ENCODE results near the gene NRXN2.

NRXN2 gene

GRCh38 chr11:64695548-64695947, 27.4 kb downstream of the NRXN2 start:
- no CpG with 5 or more reads among the region's 5 CpGs for WGBS, 2 donors (ENCODE audit: extremely low coverage in 2 of 2, insufficient read length in 2 of 2, insufficient replicate concordance in 1 of 2)
- Histone ChIP-seq H3K4me1 (ENCODE audit: control insufficient read depth in 2 of 2, insufficient read depth in 1 of 2, low read depth in 1 of 2, low read length in 2 of 2) (peaks cover 9 to 16% of the 10 kb centered on the region in 2 donors), H3K79me1 (ENCODE audit: low read depth, low read length) (no peaks in the 10 kb centered on the region), H3K4ac (ENCODE audit: low read length) (no peak overlapping the region), H3K9ac (ENCODE audit: low read depth, low read length, poor library complexity) (no peak overlapping the region), H2BK120ac (ENCODE audit: low read depth, low read length) (no peak overlapping the region), H2AFZ (ENCODE audit: low read length) (no peak overlapping the region), H3K27ac (replicated peaks; ENCODE audit: low read length) (no peak overlapping the region), H2BK15ac (ENCODE audit: low read length) (no peak overlapping the region), H2BK5ac (ENCODE audit: low read length) (no peak overlapping the region), H2BK12ac (ENCODE audit: low read length) (no peak overlapping the region), H3K14ac (ENCODE audit: low read length) (peak overlapping the region; percentile 65), H3K9me3 (replicated peaks in 1 of 2; ENCODE audit: control insufficient read depth in 2 of 2, insufficient read depth in 1 of 2, low read depth in 1 of 2, low read length in 2 of 2) (no peaks in the 10 kb centered on the region), H2AK5ac (ENCODE audit: low read depth, low read length) (no peak overlapping the region), H3K18ac (ENCODE audit: low read length) (peak overlapping the region; percentile 89), H3K27me3 (ENCODE audit: control insufficient read depth in 3 of 3, insufficient read depth in 3 of 3, low read depth in 1 of 3, low read length in 3 of 3) (no peaks in the 10 kb centered on the region), H3K36me3 (replicated peaks in 1 of 2; ENCODE audit: control insufficient read depth in 2 of 2, insufficient read depth in 2 of 2, low read length in 2 of 2) (no peaks in the 10 kb centered on the region), H3K4me3 (ENCODE audit: low read length in 2 of 2) (no peak overlapping the region), H4K91ac (ENCODE audit: low read depth, low read length, poor library complexity) (no peak overlapping the region), H3K4me2 (ENCODE audit: insufficient read depth, low read length, poor library complexity, severe bottlenecking) (no peak overlapping the region), H3K23ac (ENCODE audit: low read depth, low read length, poor library complexity) (no peak overlapping the region), H4K8ac (ENCODE audit: low read depth, low read length) (no peak overlapping the region)
- no peak for DNase-seq (ENCODE audit: low spot score)

GRCh38 chr11:64694821-64695365, 28.1 kb downstream of the NRXN2 start:
- H3K14ac ChIP-seq (ENCODE audit: low read length), result no peak overlapping the region
- H3K27me3 ChIP-seq (ENCODE audit: control insufficient read depth in 3 of 3, insufficient read depth in 3 of 3, low read depth in 1 of 3, low read length in 3 of 3), result no peaks in the 10 kb centered on the region
- H3K9ac ChIP-seq (ENCODE audit: low read depth, low read length, poor library complexity), result no peak overlapping the region
- H3K79me1 ChIP-seq (ENCODE audit: low read depth, low read length), result no peaks in the 10 kb centered on the region
- peaks cover 9 to 17% of the 10 kb centered on the region in 2 donors for H3K4me1 ChIP-seq (ENCODE audit: control insufficient read depth in 2 of 2, insufficient read depth in 1 of 2, low read depth in 1 of 2, low read length in 2 of 2)
- no peaks in the 10 kb centered on the region for H3K9me3 ChIP-seq (replicated peaks in 1 of 2; ENCODE audit: control insufficient read depth in 2 of 2, insufficient read depth in 1 of 2, low read depth in 1 of 2, low read length in 2 of 2)
- H3K4me2 ChIP-seq (ENCODE audit: insufficient read depth, low read length, poor library complexity, severe bottlenecking), result no peak overlapping the region
- no CpG with 5 or more reads among the region's 5 CpGs for WGBS, 2 donors (ENCODE audit: extremely low coverage in 2 of 2, insufficient read length in 2 of 2, insufficient replicate concordance in 1 of 2)
- H3K27ac ChIP-seq (replicated peaks; ENCODE audit: low read length), result no peak overlapping the region
- H3K4ac ChIP-seq (ENCODE audit: low read length), result no peak overlapping the region
- no peak overlapping the region for H2BK15ac ChIP-seq (ENCODE audit: low read length)
- peak overlapping the region; percentile 57 for H2AK5ac ChIP-seq (ENCODE audit: low read depth, low read length)
- H2BK120ac ChIP-seq (ENCODE audit: low read depth, low read length), result no peak overlapping the region
- no peak overlapping the region for H2BK5ac ChIP-seq (ENCODE audit: low read length)
- H4K8ac ChIP-seq (ENCODE audit: low read depth, low read length), result no peak overlapping the region
- H3K4me3 ChIP-seq (ENCODE audit: low read length in 2 of 2), result no peak overlapping the region
- H2BK12ac ChIP-seq (ENCODE audit: low read length), result no peak overlapping the region
- H2AFZ ChIP-seq (ENCODE audit: low read length), result peak overlapping the region; percentile 70
- no peak for DNase-seq (ENCODE audit: low spot score)
- H3K23ac ChIP-seq (ENCODE audit: low read depth, low read length, poor library complexity), result no peak overlapping the region
- peak overlapping the region; percentile 40 for H4K91ac ChIP-seq (ENCODE audit: low read depth, low read length, poor library complexity)
- H3K18ac ChIP-seq (ENCODE audit: low read length), result peak overlapping the region; percentile 89
- H3K36me3 ChIP-seq (replicated peaks in 1 of 2; ENCODE audit: control insufficient read depth in 2 of 2, insufficient read depth in 2 of 2, low read length in 2 of 2), result no peaks in the 10 kb centered on the region

GRCh38 chr11:64694026-64694755, 28.8 kb downstream of the NRXN2 start:
- Histone ChIP-seq H3K4me2 (ENCODE audit: insufficient read depth, low read length, poor library complexity, severe bottlenecking) (no peak overlapping the region), H2BK12ac (ENCODE audit: low read length) (no peak overlapping the region), H3K36me3 (replicated peaks in 1 of 2; ENCODE audit: control insufficient read depth in 2 of 2, insufficient read depth in 2 of 2, low read length in 2 of 2) (no peaks in the 10 kb centered on the region), H3K9me3 (replicated peaks in 1 of 2; ENCODE audit: control insufficient read depth in 2 of 2, insufficient read depth in 1 of 2, low read depth in 1 of 2, low read length in 2 of 2) (no peaks in the 10 kb centered on the region), H2AFZ (ENCODE audit: low read length) (peak overlapping the region; percentile 70), H2BK15ac (ENCODE audit: low read length) (no peak overlapping the region), H2AK5ac (ENCODE audit: low read depth, low read length) (no peak overlapping the region), H3K14ac (ENCODE audit: low read length) (no peak overlapping the region), H3K27ac (replicated peaks; ENCODE audit: low read length) (no peak overlapping the region), H2BK120ac (ENCODE audit: low read depth, low read length) (no peak overlapping the region), H3K4me3 (ENCODE audit: low read length in 2 of 2) (no peak overlapping the region), H3K9ac (ENCODE audit: low read depth, low read length, poor library complexity) (no peak overlapping the region), H3K23ac (ENCODE audit: low read depth, low read length, poor library complexity) (no peak overlapping the region), H3K27me3 (ENCODE audit: control insufficient read depth in 3 of 3, insufficient read depth in 3 of 3, low read depth in 1 of 3, low read length in 3 of 3) (no peaks in the 10 kb centered on the region), H3K4ac (ENCODE audit: low read length) (no peak overlapping the region), H3K4me1 (ENCODE audit: control insufficient read depth in 2 of 2, insufficient read depth in 1 of 2, low read depth in 1 of 2, low read length in 2 of 2) (peaks cover 9 to 17% of the 10 kb centered on the region in 2 donors), H2BK5ac (ENCODE audit: low read length) (no peak overlapping the region), H3K79me1 (ENCODE audit: low read depth, low read length) (no peaks in the 10 kb centered on the region), H4K91ac (ENCODE audit: low read depth, low read length, poor library complexity) (no peak overlapping the region), H4K8ac (ENCODE audit: low read depth, low read length) (no peak overlapping the region), H3K18ac (ENCODE audit: low read length) (no peak overlapping the region)
- no CpG with 5 or more reads among the region's 4 CpGs for WGBS, 2 donors (ENCODE audit: extremely low coverage in 2 of 2, insufficient read length in 2 of 2, insufficient replicate concordance in 1 of 2)
- DNase-seq (ENCODE audit: low spot score), result no peak

GRCh38 chr11:64692764-64693331, 30.1 kb downstream of the NRXN2 start:
- no CpG with 5 or more reads among the region's 13 CpGs for WGBS, 2 donors (ENCODE audit: extremely low coverage in 2 of 2, insufficient read length in 2 of 2, insufficient replicate concordance in 1 of 2)
- H3K23ac ChIP-seq (ENCODE audit: low read depth, low read length, poor library complexity), result no peak overlapping the region
- H3K14ac ChIP-seq (ENCODE audit: low read length), result no peak overlapping the region
- H3K9me3 ChIP-seq (replicated peaks in 1 of 2; ENCODE audit: control insufficient read depth in 2 of 2, insufficient read depth in 1 of 2, low read depth in 1 of 2, low read length in 2 of 2), result no peaks in the 10 kb centered on the region
- no peak overlapping the region for H3K18ac ChIP-seq (ENCODE audit: low read length)
- no peak overlapping the region for H3K4me2 ChIP-seq (ENCODE audit: insufficient read depth, low read length, poor library complexity, severe bottlenecking)
- no peak for DNase-seq (ENCODE audit: low spot score)
- H3K4ac ChIP-seq (ENCODE audit: low read length), result no peak overlapping the region
- no peak overlapping the region for H3K27ac ChIP-seq (replicated peaks; ENCODE audit: low read length)
- no peak overlapping the region for H2AK5ac ChIP-seq (ENCODE audit: low read depth, low read length)
- H3K79me1 ChIP-seq (ENCODE audit: low read depth, low read length), result no peaks in the 10 kb centered on the region
- no peak overlapping the region for H4K8ac ChIP-seq (ENCODE audit: low read depth, low read length)
- no peak overlapping the region for H3K9ac ChIP-seq (ENCODE audit: low read depth, low read length, poor library complexity)
- H2AFZ ChIP-seq (ENCODE audit: low read length), result no peak overlapping the region
- H3K27me3 ChIP-seq (ENCODE audit: control insufficient read depth in 3 of 3, insufficient read depth in 3 of 3, low read depth in 1 of 3, low read length in 3 of 3), result no peaks in the 10 kb centered on the region
- no peak overlapping the region for H2BK120ac ChIP-seq (ENCODE audit: low read depth, low read length)
- peaks cover 11 to 22% of the 10 kb centered on the region in 2 donors for H3K4me1 ChIP-seq (ENCODE audit: control insufficient read depth in 2 of 2, insufficient read depth in 1 of 2, low read depth in 1 of 2, low read length in 2 of 2)
- no peaks in the 10 kb centered on the region for H3K36me3 ChIP-seq (replicated peaks in 1 of 2; ENCODE audit: control insufficient read depth in 2 of 2, insufficient read depth in 2 of 2, low read length in 2 of 2)
- no peak overlapping the region for H2BK5ac ChIP-seq (ENCODE audit: low read length)
- no peak overlapping the region for H2BK12ac ChIP-seq (ENCODE audit: low read length)
- H3K4me3 ChIP-seq (ENCODE audit: low read length in 2 of 2), result no peak overlapping the region
- H4K91ac ChIP-seq (ENCODE audit: low read depth, low read length, poor library complexity), result no peak overlapping the region
- H2BK15ac ChIP-seq (ENCODE audit: low read length), result no peak overlapping the region

Measured in neuronal stem cell (in vitro differentiated cells).